Loucy (cell line): Measurements from ENCODE around the gene DTX1.
"Not testable (repeated sequence)": the region's sequence is repeated elsewhere in the genome, so short reads cannot be mapped to it uniquely, and the experiment has no call there.

Source experiments
- H2AFZ ChIP-seq: fragments of 200-600 bp; sonication (generic); 2 replicates; pipeline ENCODE4 v1.6.0; 2016; ENCODE audit warnings: antibody characterized with exemption, mild to moderate bottlenecking, low read length, moderate library complexity
- H3F3A ChIP-seq: fragments of 200-600 bp; 2 replicates; pipeline ENCODE4 v1.6.0; 2016; ENCODE audit warnings: antibody characterized with exemption, low read depth, mild to moderate bottlenecking
- H3K27me3 ChIP-seq: fragments of 200-600 bp; sonication (generic); 2 replicates; pipeline ENCODE4 v1.6.1; 2014; ENCODE audit warnings: low read length, mild to moderate bottlenecking; ENCODE audit not compliant: insufficient read depth, poor library complexity, severe bottlenecking
- H3K36me3 ChIP-seq: fragments of 200-600 bp; sonication (generic); 2 replicates; pipeline ENCODE4 v1.6.1; 2016; ENCODE audit warnings: low read length; ENCODE audit not compliant: insufficient read depth
- H3K4me1 ChIP-seq: fragments of 200-600 bp; sonication (generic); 2 replicates; pipeline ENCODE4 v1.5.1; 2014; ENCODE audit warnings: low read length, mild to moderate bottlenecking; ENCODE audit not compliant: insufficient read depth, poor library complexity, severe bottlenecking
- H3K4me2 ChIP-seq: fragments of 200-600 bp; sonication (generic); 2 replicates; pipeline ENCODE4 v1.6.0; 2014; ENCODE audit warnings: antibody characterized with exemption, low read length, low read depth, mild to moderate bottlenecking; ENCODE audit not compliant: poor library complexity, severe bottlenecking
- H3K4me3 ChIP-seq: fragments of 200-600 bp; sonication (generic); 2 replicates; pipeline ENCODE4 v1.5.1; 2014; ENCODE audit warnings: low read length, mild to moderate bottlenecking, mixed read lengths; ENCODE audit not compliant: poor library complexity, severe bottlenecking
- H3K79me2 ChIP-seq: fragments of 200-600 bp; sonication (generic); 2 replicates; pipeline ENCODE4 v1.6.1; 2014; ENCODE audit warnings: low read length; ENCODE audit not compliant: insufficient read depth
- H3K9ac ChIP-seq: fragments of 200-600 bp; sonication (generic); 2 replicates; pipeline ENCODE4 v1.6.0; 2014; ENCODE audit warnings: mild to moderate bottlenecking, low read depth, low read length, moderate library complexity; ENCODE audit not compliant: poor library complexity, severe bottlenecking
- H3K9me2 ChIP-seq: fragments of 200-600 bp; sonication (generic); replicated peaks from 2 replicates; pipeline ENCODE4 v1.6.1; 2016; ENCODE audit warnings: low read depth, low read length, mixed read lengths
- H3K9me3 ChIP-seq: fragments of 200-600 bp; sonication (generic); 2 replicates; pipeline ENCODE4 v1.6.1; 2014; ENCODE audit warnings: mild to moderate bottlenecking, antibody characterized with exemption, low read length, low read depth; ENCODE audit not compliant: insufficient read depth
- H4K20me1 ChIP-seq: fragments of 200-600 bp; sonication (generic); 2 replicates; pipeline ENCODE4 v1.6.0; 2014; ENCODE audit warnings: antibody characterized with exemption, low read length, mild to moderate bottlenecking; ENCODE audit not compliant: insufficient read depth, poor library complexity, severe bottlenecking
- CTCF ChIP-seq: fragments of 200-600 bp; sonication (generic); conservative IDR thresholded peaks from 2 replicates; pipeline ENCODE4 v1.5.1; 2014; ENCODE audit warnings: mild to moderate bottlenecking, antibody characterized with exemption, low read length
- EZH2phosphoT487 ChIP-seq: fragments of 200-600 bp; IDR thresholded peaks from 2 replicates; pipeline ENCODE4 v1.6.1; 2018; ENCODE audit warnings: antibody characterized with exemption, mild to moderate bottlenecking, moderate library complexity, borderline replicate concordance

The DTX1 gene

GRCh38 chr12:113116875-113117274 lies 60.3 kb downstream of the DTX1 start:
- no peaks in the 10 kb centered on the region for H3K9me2 ChIP-seq
- no peak overlapping the region for H3K4me2 ChIP-seq
- H3K36me3 ChIP-seq = no peaks in the 10 kb centered on the region
- H3K4me1 ChIP-seq = no peaks in the 10 kb centered on the region
- H3K4me3 ChIP-seq = no peak overlapping the region
- no peak for TF ChIP-seq EZH2phosphoT487
- no peak for TF ChIP-seq CTCF
- H3K79me2 ChIP-seq = no peaks in the 10 kb centered on the region
- no peaks in the 10 kb centered on the region for H3F3A ChIP-seq
- H3K9me3 ChIP-seq = no peaks in the 10 kb centered on the region
- no peaks in the 10 kb centered on the region for H4K20me1 ChIP-seq
- H3K9ac ChIP-seq = no peak overlapping the region
- H3K27me3 ChIP-seq = no peaks in the 10 kb centered on the region
- H2AFZ ChIP-seq = no peak overlapping the region

DNA sequence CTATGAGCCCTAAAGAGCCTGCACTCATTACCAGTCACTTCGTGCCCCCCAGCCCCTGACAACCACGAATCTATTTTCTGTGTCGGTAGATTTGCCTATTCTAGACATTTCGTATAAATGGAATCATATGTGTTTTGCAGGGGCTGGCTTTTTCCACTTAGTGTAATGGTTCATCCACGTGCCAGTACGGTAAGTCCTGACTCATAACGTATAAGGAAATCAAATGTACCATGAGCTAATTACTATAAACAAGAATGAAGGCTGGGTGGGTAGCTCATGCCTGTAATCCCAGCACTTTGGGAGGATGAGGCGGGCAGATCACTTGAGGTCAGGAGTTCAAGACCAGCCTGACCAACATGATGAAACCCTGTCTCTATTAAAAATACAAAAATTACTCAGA lies 61.2 kb downstream of the DTX1 start:
- H3K9ac ChIP-seq, H3K4me3 ChIP-seq, H3K27me3 ChIP-seq, H3K9me3 ChIP-seq, H4K20me1 ChIP-seq, H3K4me1 ChIP-seq, H3K36me3 ChIP-seq, H3K79me2 ChIP-seq, H3K9me2 ChIP-seq, H3K4me2 ChIP-seq, H2AFZ ChIP-seq, H3F3A ChIP-seq: not testable (repeated sequence)

- H2AFZ ChIP-seq = no peak overlapping the region
- no peaks in the 10 kb centered on the region for H3K36me3 ChIP-seq
- H3K9me2 ChIP-seq = no peaks in the 10 kb centered on the region
- H3K4me2 ChIP-seq = no peak overlapping the region
- H3K4me3 ChIP-seq = no peak overlapping the region
- no peaks in the 10 kb centered on the region for H3F3A ChIP-seq
- H3K27me3 ChIP-seq = no peaks in the 10 kb centered on the region
- H3K4me1 ChIP-seq = no peaks in the 10 kb centered on the region
- H3K79me2 ChIP-seq = no peaks in the 10 kb centered on the region
- H4K20me1 ChIP-seq = no peaks in the 10 kb centered on the region
- no peak for TF ChIP-seq CTCF
- H3K9ac ChIP-seq = no peak overlapping the region
- peaks cover 4% of the 10 kb centered on the region for H3K9me3 ChIP-seq
Measured at GRCh38 chr12:113118142-113118541, 61.6 kb downstream of the DTX1 start.

GRCh38 chr12:113119980-113120669 lies 63.6 kb downstream of the DTX1 start:
- Histone ChIP-seq H4K20me1 (no peaks in the 10 kb centered on the region), H3K9me2 (no peaks in the 10 kb centered on the region), H3K79me2 (no peaks in the 10 kb centered on the region), H3K36me3 (no peaks in the 10 kb centered on the region), H3K9ac (no peak overlapping the region), H2AFZ (no peak overlapping the region), H3K27me3 (no peaks in the 10 kb centered on the region), H3F3A (no peaks in the 10 kb centered on the region), H3K4me2 (no peak overlapping the region), H3K9me3 (peaks cover 5% of the 10 kb centered on the region), H3K4me1 (no peaks in the 10 kb centered on the region), H3K4me3 (no peak overlapping the region)
- TF ChIP-seq EZH2phosphoT487 = no peak
- no peak for TF ChIP-seq CTCF
